ENCODE measurements around the gene RASSF8. TPM values are rescaled to one million over a fixed set of nuclear protein-coding genes. Genes with fewer than 3 reads are reported as not detected.

The RASSF8 gene
- total RNA-seq, 2 experiments from 2014 or later = not detected

DNA sequence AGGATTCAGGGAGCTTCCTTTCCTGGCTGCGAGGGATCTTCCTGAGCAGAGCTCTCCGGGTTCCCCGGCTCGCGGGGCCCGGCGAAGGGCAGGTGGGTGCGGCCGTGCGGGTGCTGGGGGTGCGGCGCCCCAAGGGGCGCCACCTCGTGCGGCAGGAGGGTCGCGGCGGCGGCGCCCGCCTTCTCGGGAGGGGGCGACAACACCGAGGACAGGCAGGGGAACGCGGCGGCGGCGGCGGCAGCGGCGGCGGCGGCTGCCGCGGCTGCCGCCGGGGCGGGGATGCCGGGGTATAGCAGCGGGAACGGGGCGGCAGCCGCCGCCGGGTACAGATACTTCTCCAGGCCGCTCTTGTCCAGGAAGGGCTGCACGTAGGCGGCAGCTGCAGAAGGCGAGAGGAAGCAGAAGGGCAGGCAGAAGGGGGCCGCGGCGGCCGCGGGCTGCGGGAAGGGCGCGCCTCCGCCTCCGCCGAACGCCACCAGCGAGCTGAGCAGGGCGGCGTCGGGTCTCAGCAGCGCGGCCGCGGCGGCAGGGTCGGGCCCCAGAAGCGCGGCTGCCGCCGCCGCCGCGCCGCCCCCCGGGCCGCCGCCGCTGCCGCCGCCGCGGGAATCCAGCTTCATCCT lies 163.7 kb downstream of the RASSF8 start:
- TF ChIP-seq EZH2phosphoT487 (IDR thresholded peaks at IDR 0.05; ENCODE audit: borderline replicate concordance, low read depth, low read length) = peak; percentile 93
- TF ChIP-seq, protein P1, sequence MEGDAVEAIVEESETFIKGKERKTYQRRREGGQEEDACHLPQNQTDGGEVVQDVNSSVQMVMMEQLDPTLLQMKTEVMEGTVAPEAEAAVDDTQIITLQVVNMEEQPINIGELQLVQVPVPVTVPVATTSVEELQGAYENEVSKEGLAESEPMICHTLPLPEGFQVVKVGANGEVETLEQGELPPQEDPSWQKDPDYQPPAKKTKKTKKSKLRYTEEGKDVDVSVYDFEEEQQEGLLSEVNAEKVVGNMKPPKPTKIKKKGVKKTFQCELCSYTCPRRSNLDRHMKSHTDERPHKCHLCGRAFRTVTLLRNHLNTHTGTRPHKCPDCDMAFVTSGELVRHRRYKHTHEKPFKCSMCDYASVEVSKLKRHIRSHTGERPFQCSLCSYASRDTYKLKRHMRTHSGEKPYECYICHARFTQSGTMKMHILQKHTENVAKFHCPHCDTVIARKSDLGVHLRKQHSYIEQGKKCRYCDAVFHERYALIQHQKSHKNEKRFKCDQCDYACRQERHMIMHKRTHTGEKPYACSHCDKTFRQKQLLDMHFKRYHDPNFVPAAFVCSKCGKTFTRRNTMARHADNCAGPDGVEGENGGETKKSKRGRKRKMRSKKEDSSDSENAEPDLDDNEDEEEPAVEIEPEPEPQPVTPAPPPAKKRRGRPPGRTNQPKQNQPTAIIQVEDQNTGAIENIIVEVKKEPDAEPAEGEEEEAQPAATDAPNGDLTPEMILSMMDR (conservative IDR thresholded peaks at IDR 0.05; ENCODE audit: low read length) = no peak
- ChIA-PET POLR2A (no interaction called here), CTCF (ENCODE audit: unreplicated experiment) (no interaction called here)
- H2AFZ ChIP-seq (ENCODE audit: low read length) = no peak overlapping the region
- no peaks in the 10 kb centered on the region for H3K36me3 ChIP-seq (ENCODE audit: insufficient read depth, low read length)
- no peaks in the 10 kb centered on the region for H3K9me3 ChIP-seq (ENCODE audit: low read length)
- no peaks in the 10 kb centered on the region for H3K9me2 ChIP-seq (ENCODE audit: insufficient read depth, low read length)
- H3K4me1 ChIP-seq (ENCODE audit: insufficient read depth, low read length, poor library complexity, severe bottlenecking) = no peaks in the 10 kb centered on the region
- intact Hi-C loops (cut with micrococcal nuclease; ENCODE audit: unreplicated experiment) = loop anchor here (10.0 kb wide), 1 partner anchor 313 kb away; no protein-coding TSS in a partner anchor
- H3K27ac ChIP-seq (ENCODE audit: low read depth, low read length, poor library complexity, severe bottlenecking) = no peak overlapping the region
- peak; percentile 3 for DNase-seq (ENCODE audit: low spot score)
- no TSS peak for BruUV-seq (replicated peaks)
- H4K20me1 ChIP-seq (ENCODE audit: insufficient read depth, low read length) = no peaks in the 10 kb centered on the region
- no peaks in the 10 kb centered on the region for H3K79me2 ChIP-seq (ENCODE audit: insufficient read depth, low read depth, low read length)
- H3K4me3 ChIP-seq (ENCODE audit: low read depth, low read length, poor library complexity, severe bottlenecking) = no peak overlapping the region
- H3K4me2 ChIP-seq (ENCODE audit: low read length) = peak overlapping the region; percentile 18; the same call in 1 of the 2 replicates

DNA sequence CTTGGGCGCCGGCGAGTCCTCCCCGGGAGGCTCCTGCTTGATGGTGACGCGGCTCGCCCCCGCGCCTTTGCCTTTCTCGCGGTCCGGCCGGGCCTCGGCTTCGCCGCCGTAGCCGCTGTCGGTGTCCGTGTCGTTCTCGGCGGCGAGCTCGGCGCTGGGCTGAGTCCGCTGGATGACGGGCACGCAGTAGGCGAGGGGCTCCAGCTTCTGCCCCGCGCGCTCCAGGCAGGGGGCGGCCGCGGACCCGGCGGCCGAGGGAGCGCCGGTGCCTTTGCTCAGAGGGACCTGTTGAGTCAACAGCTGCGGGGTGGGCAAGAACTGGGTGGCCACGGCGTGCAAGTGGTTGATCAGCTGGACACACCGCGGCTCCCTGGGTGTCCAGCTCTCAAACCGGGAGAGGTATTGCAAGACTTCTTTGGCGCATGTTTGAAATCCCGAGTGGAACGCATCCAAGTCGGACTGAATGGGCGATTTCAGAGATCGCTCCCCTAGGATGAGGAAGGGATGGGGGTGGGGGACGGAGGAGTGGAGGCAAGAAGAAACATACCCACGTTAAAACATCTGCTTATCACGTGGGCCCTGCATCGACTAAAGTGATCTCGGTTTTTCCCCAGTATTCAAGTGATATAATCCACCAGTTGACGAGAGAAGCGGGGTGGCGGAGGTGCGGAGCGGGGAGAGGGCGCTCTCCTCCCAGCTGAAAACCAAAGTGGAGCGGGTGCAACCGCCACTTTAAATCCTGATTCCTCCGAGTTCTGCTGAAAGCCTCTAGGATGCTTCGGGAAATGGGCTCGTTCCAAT lies 164.4 kb downstream of the RASSF8 start:
- POLR2A ChIA-PET = no interaction called here

More for the DNA sequence above, 164.4 kb downstream of the RASSF8 start:
- Histone ChIP-seq H3K9me2 (ENCODE audit: insufficient read depth, low read length) (no peaks in the 10 kb centered on the region), H3K4me3 (ENCODE audit: low read depth, low read length, poor library complexity, severe bottlenecking) (no peak overlapping the region), H4K20me1 (ENCODE audit: insufficient read depth, low read length) (no peaks in the 10 kb centered on the region), H3K4me1 (ENCODE audit: insufficient read depth, low read length, poor library complexity, severe bottlenecking) (no peaks in the 10 kb centered on the region), H3K9me3 (ENCODE audit: low read length) (no peaks in the 10 kb centered on the region), H3K4me2 (ENCODE audit: low read length) (no peak overlapping the region; the same call in 1 of the 2 replicates), H3K79me2 (ENCODE audit: insufficient read depth, low read depth, low read length) (no peaks in the 10 kb centered on the region), H3K36me3 (ENCODE audit: insufficient read depth, low read length) (no peaks in the 10 kb centered on the region), H3K27ac (ENCODE audit: low read depth, low read length, poor library complexity, severe bottlenecking) (no peak overlapping the region), H2AFZ (ENCODE audit: low read length) (no peak overlapping the region)
- no TSS peak for BruUV-seq (replicated peaks)
- DNase-seq (ENCODE audit: low spot score) = no peak
- intact Hi-C loops (cut with micrococcal nuclease; ENCODE audit: unreplicated experiment) = loop anchor here (10.0 kb wide), 1 partner anchor 312 kb away; no protein-coding TSS in a partner anchor
- CTCF ChIA-PET (ENCODE audit: unreplicated experiment) = no interaction called here
- TF ChIP-seq, protein P1 (conservative IDR thresholded peaks at IDR 0.05; ENCODE audit: low read length) = no peak
- TF ChIP-seq EZH2phosphoT487 (IDR thresholded peaks at IDR 0.05; ENCODE audit: borderline replicate concordance, low read depth, low read length) = no peak

Data from OCI-LY7 (cell line).